ENCODE data around the gene MEG3. TPM values are rescaled to one million over a fixed set of nuclear protein-coding genes. Genes with fewer than 3 reads are reported as not detected.
"Not testable (repeated sequence)": the region's sequence is repeated elsewhere in the genome, so short reads cannot be mapped to it uniquely, and the experiment has no call there.

The MEG3 gene
- total RNA-seq, 2 donors from 2014 or later = not detected

DNA sequence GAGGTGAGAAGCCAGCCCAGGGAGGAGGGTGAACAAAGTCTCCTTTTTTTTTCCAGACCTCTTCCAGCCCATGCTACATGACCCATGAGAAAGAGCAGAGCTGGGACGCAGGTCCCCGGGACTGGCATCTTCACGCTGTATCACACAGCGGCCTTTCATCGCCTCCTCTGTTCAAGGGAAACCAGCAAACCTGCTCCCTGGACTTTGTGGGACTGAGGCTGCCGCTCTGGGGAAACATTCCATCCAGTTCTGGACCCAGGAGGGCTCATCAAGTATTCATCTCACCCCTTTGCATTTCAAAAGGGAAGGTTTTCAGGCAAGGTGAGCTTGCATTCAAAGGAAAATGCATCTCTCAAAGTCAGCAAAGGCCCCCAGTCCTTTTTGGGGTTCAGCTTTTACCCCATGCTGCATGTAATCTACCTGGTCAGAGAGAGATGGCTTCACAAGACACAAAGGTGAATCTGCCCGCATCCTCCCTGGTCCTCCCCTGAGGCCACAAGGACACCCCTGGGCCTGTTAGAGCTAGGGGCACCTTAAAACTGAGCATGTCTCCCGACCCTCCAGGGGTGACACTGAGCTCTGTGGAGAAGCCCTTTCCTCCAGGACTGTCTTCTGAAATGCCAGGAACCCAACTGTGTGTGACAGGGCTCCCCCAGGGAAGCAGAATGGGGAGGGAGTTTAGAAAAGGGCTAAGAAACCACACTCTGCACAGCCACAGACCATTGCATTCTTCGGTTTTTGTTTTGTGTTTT, 21.2 kb upstream of the MEG3 start:
- peaks cover 11 to 13% of the 10 kb centered on the region in 2 donors for H3K9me3 Mint-ChIP-seq

DNA sequence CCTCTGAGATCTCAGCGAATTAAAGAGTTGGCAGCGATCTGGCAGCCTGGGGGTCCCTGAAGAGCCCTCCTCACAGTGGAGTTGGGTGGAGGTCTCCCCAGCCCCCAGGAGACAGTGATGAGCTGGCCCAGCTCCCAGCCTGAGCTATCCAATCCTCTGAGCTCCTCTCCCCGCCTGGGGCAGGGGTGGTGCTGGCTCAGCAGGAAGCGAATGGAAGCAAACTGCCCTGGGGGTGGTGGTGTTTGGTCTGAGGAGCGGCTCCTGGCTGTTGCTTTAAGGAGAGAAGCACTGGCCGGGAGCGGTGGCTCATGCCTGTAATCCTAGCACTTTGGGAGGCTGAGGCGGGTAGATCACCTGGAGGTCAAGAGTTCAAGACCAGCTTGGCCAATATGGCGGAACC, 19.5 kb upstream of the MEG3 start:
- peaks cover 10 to 25% of the 10 kb centered on the region in 2 donors for H3K36me3 Mint-ChIP-seq
- ATAC-seq (no peak), DNase-seq (ENCODE audit: low spot score in 2 of 2) (no peak)
- peaks cover 11 to 13% of the 10 kb centered on the region in 2 donors for H3K9me3 Mint-ChIP-seq
- H3K27ac Mint-ChIP-seq = no peak overlapping the region

More for the DNA sequence above, 21.2 kb upstream of the MEG3 start:
- DNase-seq (ENCODE audit: low spot score in 2 of 2) (no peak), ATAC-seq (no peak)
- no peak overlapping the region for H3K27ac Mint-ChIP-seq
- peaks cover 6 to 16% of the 10 kb centered on the region in 2 donors for H3K36me3 Mint-ChIP-seq

DNA sequence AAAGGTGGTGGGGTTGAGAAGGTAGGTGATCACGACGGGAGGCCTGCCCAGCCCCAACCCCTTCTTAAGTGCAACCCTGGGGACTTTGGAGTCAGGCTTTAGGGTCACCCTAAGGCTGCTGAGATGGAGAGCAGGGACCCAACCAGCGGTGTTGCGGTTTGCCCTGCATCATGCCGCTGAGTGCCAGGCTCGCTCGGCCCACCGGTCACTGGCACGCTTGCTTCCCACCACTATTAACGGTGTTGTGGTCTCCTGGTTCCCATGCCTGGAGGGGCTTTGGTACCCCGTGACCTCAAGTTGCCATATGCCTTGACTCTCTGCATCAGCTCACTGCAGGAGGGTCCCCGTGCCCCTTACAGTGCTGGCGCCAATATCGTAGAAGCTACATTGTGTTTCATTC, 18.4 kb upstream of the MEG3 start:
- H3K9me3 Mint-ChIP-seq = peaks cover 11 to 13% of the 10 kb centered on the region in 2 donors
- H3K36me3 Mint-ChIP-seq = peaks cover 10 to 25% of the 10 kb centered on the region in 2 donors
- no peak for ATAC-seq
- DNase-seq (ENCODE audit: low spot score in 2 of 2) = no peak
- H3K27ac Mint-ChIP-seq = no peak overlapping the region

DNA sequence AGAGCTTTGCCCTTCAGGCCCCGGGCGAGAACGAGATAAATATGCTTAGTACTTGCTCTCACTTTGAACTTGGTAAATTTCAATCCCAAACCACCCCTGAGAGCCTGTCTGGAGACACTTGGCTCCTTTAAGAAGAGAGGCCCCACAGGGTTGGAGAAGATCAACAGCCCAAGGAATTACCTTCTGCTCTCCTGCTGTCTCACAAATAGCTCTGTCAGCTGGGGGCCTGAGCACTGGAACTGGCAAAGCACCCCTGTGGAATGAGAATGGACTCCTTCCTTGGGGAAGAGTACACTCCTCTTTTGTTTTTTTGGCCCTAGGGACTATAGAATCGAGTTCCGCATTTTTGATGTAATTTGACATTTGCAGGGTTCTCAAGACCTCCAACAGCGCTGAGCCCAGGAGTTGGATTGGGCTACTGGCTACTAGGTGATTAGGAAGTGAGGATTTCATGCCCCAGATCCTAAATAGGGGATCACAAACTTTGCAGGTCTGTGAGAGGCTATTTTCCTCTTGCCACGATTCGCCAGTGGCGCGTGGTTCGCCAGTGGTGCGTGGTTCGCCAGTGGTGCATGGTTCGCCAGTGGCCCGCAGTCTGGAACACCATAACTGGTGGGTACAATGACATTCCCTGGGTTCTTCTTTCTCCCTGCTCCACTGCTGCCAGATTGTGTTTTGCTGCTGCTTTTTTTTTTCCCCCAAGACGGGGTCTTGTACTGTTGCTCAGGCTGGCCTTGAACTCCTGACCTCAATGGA, 17.8 kb upstream of the MEG3 start:
- no peak overlapping the region for H3K27ac Mint-ChIP-seq
- no peak for DNase-seq (ENCODE audit: low spot score in 2 of 2)
- peaks cover 11 to 13% of the 10 kb centered on the region in 2 donors for H3K9me3 Mint-ChIP-seq
- peaks cover 10 to 25% of the 10 kb centered on the region in 2 donors for H3K36me3 Mint-ChIP-seq
- no peak for ATAC-seq

DNA sequence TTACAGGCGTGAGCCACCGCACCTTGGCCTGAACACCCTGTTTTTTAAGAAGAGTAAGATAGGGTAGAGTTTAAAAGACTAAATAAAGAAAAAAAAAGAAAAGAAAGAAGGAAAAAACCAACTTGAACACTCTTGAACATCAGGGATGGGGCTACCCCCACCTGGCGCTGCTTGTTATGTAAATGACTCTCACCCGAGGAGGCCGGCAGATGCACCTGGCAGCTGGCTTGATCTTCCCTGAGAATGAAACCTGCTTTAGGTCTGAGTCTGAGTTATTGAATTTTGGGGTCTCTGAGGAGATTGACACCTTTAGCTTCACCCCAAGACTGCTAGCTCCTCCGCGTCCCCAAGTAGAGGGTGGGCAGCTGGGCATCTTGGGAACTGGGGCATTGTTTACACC, 15.5 kb upstream of the MEG3 start:
- Mint-ChIP-seq H3K27ac (no peak overlapping the region), H3K36me3 (peaks cover 10 to 25% of the 10 kb centered on the region in 2 donors), H3K9me3 (peaks cover 11 to 13% of the 10 kb centered on the region in 2 donors)
- no peak for ATAC-seq
- no peak for DNase-seq (ENCODE audit: low spot score in 2 of 2)

DNA sequence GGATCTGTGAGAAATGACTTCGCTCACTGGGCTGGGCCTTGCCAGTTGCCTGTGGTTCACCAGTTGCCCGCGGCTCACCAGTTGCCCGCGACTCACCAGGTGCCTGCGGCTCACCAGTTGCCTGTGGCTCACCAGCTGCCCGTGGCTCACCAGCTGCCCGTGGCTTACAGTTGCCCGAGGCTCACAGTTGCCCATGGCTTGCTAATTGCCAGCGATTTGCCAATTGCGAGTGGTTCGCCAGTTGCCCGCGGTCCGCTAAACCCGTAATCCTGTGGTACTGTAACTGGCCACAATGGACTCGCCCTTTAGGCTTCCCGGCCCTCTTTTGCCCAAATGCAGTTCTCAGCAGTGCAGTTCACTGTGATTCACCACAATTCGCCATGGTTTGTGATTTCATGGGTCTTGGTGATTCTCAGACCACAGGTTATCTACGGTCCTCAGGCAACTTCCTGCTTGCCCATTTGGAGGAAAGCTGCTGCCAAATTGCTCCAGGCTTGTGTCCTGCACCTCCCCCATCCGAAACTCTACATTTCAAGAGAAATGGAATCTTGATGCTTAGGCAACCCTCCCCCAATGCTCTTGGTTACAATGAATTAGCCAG, 15.0 kb upstream of the MEG3 start:
- Mint-ChIP-seq H3K9me3 (peaks cover 11 to 13% of the 10 kb centered on the region in 2 donors), H3K27ac (no peak overlapping the region), H3K36me3 (peaks cover 10 to 25% of the 10 kb centered on the region in 2 donors)
- ATAC-seq = no peak
- no peak for DNase-seq (ENCODE audit: low spot score in 2 of 2)

DNA sequence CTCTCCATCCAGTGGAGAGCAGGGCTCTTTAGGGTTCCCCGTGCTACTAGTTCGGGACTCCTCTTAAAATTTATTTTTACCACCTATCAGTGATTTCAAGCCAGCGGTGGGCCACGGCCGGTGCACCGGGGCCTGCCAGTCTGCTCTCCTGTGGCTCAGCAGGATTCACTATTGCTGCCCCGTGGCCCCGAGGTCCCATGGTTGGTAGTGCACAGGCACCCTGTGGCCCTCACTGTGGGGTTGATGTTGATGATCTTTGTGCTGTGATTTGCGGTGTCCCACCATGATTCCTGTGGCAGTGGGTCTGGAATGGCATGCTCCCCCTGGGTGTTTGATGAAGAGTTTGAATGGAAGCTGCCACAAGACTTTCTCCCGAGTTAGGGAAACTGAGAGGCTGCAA, 12.6 kb upstream of the MEG3 start:
- peak overlapping the region in 1 of 2 donors; percentile 60 for H3K27ac Mint-ChIP-seq
- no peak for DNase-seq (ENCODE audit: low spot score in 2 of 2)
- H3K9me3 Mint-ChIP-seq = peaks cover 11 to 13% of the 10 kb centered on the region in 2 donors
- peaks cover 10 to 23% of the 10 kb centered on the region in 2 donors for H3K36me3 Mint-ChIP-seq
- ATAC-seq = no peak

DNA sequence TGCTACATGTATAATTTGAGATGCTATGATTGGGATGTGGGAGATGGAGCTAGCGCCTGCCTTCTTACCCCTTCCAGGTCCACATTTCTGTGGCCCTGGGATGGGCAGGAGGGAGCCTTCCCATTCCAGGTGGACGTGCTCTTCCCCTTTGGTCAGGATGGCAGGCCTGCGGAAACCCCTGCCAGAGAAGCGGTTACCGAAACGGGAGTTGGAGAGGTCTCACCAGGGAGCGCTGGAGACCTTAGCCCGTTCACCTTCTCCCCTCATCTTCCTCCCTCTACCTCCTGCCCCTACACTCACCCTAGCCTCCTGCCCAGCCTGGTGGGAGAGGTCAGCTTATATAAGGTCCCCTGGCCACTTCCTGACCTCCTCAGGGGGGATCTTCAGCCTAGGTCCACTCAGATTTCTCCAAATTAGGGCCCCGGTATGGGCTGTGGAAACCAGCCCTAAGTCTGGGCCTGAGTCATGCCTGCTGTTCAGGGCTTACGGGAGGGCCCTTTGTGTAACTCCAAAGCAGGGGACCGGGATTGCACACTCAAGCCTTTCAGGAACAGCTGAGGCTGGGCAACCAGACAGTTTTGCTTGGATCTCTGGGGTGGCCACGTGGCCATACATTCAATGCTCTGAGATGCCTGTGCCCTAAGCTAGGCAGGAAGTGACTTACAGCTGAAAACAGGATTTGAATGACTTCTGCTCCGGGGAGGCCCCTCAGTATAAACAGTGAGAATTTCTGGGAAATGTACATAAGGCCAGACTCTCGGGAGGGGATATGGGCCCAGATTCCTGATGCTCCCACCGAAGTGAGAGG, 10.2 kb upstream of the MEG3 start:
- ATAC-seq (no peak), DNase-seq (ENCODE audit: low spot score in 2 of 2) (no peak)
- H3K9me3 Mint-ChIP-seq = peaks cover 0 to 3% of the 10 kb centered on the region in 2 donors
- H3K36me3 Mint-ChIP-seq = peaks cover 1 to 2% of the 10 kb centered on the region in 2 donors
- peak overlapping the region in 1 of 2 donors; percentile 72 for H3K27ac Mint-ChIP-seq

DNA sequence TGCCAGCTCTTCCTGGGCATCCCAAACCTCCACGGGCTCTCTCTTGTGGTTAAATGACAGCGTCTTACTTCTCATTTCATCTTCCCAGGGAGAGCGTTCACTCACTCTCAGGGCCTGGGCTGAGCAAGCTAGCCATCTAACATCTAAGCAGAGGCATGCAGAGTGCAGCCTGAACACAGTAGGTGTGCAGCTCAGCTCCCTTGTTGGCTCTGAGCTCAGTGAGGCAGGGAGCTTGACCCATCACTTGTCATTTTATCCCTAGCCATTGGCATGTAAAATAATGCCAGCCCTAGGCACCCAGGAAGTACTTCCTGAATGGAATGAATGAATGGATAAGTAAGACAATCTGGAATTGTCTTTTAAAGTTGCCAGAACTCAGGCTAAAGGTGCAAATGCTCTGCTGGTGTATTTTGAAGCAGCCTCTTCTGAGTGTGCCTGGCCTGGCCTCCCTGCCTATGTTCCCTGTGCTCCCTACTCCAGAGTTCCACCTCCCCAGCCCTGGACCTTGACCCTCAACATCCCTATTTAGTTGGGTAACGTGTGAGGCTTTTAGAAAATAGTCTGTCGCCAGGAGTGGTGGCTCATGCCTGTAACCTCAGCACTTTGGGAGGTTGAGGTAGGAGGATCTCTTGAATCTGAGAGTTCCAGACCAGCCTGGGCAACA, 9.5 kb upstream of the MEG3 start:
- no peaks in the 10 kb centered on the region for H3K36me3 Mint-ChIP-seq
- H3K9me3 Mint-ChIP-seq = peaks cover 0 to 3% of the 10 kb centered on the region in 2 donors
- H3K27ac Mint-ChIP-seq = no peak overlapping the region
- ATAC-seq (no peak), DNase-seq (ENCODE audit: low spot score in 2 of 2) (no peak)

DNA sequence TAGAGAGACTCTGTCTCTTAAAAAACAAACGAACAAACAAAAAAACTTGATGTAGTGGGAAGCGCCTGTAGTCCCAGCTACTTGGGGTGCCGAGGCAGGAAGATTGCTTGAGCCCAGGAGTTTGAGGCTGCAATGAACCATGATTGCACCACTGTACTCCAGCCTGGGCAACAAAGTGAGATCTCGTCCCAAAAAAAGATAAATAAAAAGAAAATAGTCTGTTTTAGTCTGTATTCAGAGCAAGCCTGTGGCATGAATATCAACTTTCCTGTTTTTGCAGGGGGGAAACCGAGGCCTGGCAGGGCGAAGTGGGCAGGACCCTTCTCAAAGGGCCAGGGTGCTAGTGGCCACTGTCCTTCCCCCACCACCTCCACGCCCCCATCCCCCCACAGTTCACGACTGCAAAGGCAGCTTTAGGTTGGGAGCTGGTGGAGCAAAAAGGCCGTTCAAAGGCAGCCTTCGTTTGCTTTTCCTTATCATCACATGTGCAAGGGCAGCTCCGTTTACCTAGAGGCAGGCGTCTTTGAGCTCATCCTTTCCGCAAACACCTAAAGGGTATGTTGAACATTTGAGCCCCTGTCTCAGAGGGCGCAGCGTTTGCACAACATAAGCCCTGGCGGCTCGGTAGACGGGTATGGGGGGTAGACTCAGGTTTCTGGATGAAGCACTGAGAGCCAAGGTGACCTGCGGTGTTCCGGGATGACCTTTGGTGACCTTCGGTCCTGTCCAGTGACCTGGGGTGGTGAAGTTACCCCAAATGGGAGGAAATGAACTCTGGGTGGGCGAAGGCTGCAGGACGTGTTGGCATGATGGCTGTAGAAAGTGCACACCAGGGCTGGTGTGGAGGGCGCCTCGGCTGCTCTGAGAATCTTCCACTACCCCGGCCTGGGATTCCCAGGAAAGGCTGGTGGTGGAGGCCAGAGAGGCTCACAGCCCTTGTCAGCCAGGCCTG, 8.7 kb upstream of the MEG3 start:
- H3K9me3 Mint-ChIP-seq = peaks cover 0 to 3% of the 10 kb centered on the region in 2 donors
- no peak overlapping the region for H3K27ac Mint-ChIP-seq
- no peak for DNase-seq (ENCODE audit: low spot score in 2 of 2)
- no peak for ATAC-seq
- H3K36me3 Mint-ChIP-seq = no peaks in the 10 kb centered on the region

DNA sequence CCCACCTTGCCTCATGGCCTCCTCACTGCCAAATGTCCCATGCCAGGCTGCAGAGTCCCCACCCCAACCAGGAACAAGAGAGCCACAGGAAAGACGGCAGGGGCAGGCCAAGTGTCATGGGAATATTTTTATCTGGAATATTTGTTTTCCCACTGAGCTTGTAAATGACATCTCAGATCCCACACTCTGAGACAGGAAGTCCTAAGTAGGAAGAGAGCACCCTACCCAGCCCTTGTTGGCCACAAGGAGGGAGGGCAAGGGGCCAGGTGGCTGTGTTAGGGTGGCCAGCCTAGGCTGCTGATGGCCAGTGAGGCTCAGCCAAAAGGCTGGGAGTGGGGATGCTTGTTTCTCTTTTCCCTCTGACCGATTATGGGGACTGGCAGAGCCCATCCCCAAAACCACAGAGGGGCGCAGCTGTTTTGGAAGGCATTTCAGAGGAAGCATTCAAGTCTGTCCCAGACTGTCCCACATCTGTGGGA, 7.7 kb upstream of the MEG3 start:
- no peak for ATAC-seq
- H3K27ac Mint-ChIP-seq = no peak overlapping the region
- H3K36me3 Mint-ChIP-seq = no peaks in the 10 kb centered on the region
- DNase-seq (ENCODE audit: low spot score in 2 of 2) = no peak
- peaks cover 0 to 3% of the 10 kb centered on the region in 2 donors for H3K9me3 Mint-ChIP-seq

DNA sequence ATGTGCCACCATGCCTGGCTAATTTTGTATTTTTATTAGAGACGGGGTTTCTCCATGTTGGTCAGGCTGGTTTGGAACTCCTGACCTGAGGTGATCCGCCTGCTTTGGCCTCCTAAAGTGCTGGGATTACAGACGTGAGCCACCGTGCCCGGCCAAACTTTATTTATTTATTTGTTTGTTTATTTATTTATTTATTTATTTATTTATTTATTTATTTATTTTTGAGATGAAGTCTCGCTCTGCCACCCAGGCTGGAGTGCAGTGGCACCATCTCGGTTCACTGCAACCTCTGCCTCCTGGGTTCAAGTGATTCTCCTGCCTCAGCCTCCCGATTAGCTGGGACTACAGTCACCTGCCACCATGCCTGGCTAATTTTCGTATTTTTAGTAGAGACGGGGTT, 7.0 kb upstream of the MEG3 start:
- ATAC-seq; H3K9me3 Mint-ChIP-seq; DNase-seq (ENCODE audit: low spot score in 2 of 2); H3K27ac Mint-ChIP-seq; H3K36me3 Mint-ChIP-seq: not testable (repeated sequence)

DNA sequence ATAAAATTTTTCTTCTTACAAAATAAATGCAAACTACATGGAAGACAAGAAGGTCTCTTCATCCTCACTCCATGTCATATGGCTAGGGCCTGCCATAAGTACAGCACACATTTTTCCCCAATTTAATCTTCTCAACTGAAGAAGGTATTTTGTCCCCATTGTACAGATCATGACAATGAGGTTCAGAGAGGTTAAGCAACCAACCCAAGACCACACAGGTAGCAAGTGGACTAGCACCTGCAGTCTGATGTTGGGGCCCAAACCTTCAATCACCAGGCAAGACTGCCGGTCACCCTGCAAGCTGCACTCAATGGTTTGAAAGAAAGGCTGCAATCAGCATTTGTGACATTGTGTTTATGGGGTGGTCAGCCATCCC, 6.5 kb upstream of the MEG3 start:
- H3K27ac Mint-ChIP-seq = peak overlapping the region in 1 of 2 donors; percentile 72
- peaks cover 0 to 3% of the 10 kb centered on the region in 2 donors for H3K9me3 Mint-ChIP-seq
- DNase-seq (ENCODE audit: low spot score in 2 of 2) (no peak), ATAC-seq (no peak)
- H3K36me3 Mint-ChIP-seq = no peaks in the 10 kb centered on the region

DNA sequence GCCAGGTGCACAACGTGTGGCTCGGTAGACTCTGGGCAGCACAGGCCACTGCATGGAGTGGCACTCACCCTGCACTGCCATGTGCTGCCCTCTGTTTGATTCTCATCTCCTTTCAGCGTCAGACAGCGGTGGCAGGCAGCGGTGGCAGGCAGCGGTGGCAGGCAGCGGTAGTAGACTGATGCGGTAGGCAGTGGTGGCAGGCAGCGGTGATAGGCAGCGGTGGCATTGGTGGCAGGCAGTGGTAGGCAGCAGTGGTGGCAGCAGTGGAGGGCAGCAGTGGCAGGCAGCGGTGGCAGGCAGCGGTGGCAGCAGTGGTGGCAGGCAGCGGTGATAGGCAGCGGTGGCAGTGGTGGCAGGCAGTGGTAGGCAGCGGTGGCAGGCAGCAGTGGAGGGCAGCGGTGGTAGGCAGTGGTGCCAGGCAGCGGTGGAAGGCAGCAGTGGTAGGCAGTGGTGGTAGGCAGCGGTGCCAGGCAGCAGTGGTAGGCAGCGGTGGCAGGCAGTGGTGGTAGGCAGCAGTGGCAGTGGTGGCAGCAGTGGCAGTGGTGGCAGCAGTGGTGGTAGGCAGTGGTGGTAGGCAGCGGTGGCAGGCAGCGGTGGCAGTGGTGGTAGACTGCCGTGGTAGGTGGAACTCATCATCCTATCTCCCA, 6.0 kb upstream of the MEG3 start:
- no peak for ATAC-seq
- DNase-seq (ENCODE audit: low spot score in 2 of 2) = no peak
- H3K9me3 Mint-ChIP-seq = peaks cover 0 to 3% of the 10 kb centered on the region in 2 donors
- no peak overlapping the region for H3K27ac Mint-ChIP-seq
- H3K36me3 Mint-ChIP-seq = no peaks in the 10 kb centered on the region

DNA sequence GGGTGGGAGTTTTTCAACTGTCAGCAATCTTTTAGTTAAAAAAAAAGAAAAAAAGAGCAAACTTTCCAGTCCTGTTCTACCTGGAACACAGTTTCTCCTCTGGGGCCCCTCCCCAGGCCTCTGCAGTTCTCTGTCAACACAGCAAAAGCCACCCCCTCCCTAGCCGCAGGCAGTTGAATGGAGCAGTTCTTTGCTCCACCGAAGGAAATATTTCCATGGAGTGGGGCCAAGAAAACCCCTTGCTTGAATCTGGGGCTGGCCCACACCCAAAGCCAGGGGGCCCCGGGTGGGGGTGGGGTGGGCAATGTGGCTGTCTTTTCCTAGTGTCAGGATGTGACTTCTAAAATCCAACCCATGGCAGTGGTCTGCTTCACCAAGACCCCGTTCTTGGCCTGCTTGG, 5.0 kb upstream of the MEG3 start:
- H3K27ac Mint-ChIP-seq = no peak overlapping the region
- peaks cover 0 to 3% of the 10 kb centered on the region in 2 donors for H3K9me3 Mint-ChIP-seq
- ATAC-seq (no peak), DNase-seq (ENCODE audit: low spot score in 2 of 2) (no peak)
- no peaks in the 10 kb centered on the region for H3K36me3 Mint-ChIP-seq

Data from activated naive CD4-positive, alpha-beta T cell treated with anti-CD3 and anti-CD28 coated beads, Interleukin-2, amount 50 U/mL, for 72 hours (primary cell).